Subcutaneous adipose tissue (tissue), 4 donors: ENCODE results near the gene SERPINA1. TPM values are rescaled to one million over a fixed set of nuclear protein-coding genes. Genes with fewer than 3 reads are reported as not detected.

ENCODE experiments used
- CTCF ChIP-seq: fragments of 450-650 bp; IDR thresholded peaks from one replicate; pipeline ENCODE4 v1.5.1; 2016; ENCODE audit warnings: low read depth, mild to moderate bottlenecking, control low read depth, antibody characterized with exemption, moderate library complexity
- total RNA-seq, 4 donors: library from RNA; depleted of rRNA; stranded (reverse); fragments of >200 nt; gene quantifications; one replicate each; pipeline ENCODE4 v1.1.0, GENCODE V29; 2016

Gene SERPINA1
- total RNA-seq, 4 donors from 2014 or later = 2.1 to 10.4 (median 3.7) TPM

- TF ChIP-seq CTCF = no peak
Measured at GRCh38 chr14:94354638-94355185, 33.7 kb downstream of the SERPINA1 start.

GRCh38 chr14:94349276-94349675 lies 39.1 kb downstream of the SERPINA1 start:
- TF ChIP-seq CTCF = no peak

- no peak for TF ChIP-seq CTCF
Measured at GRCh38 chr14:94348836-94349235, 39.6 kb downstream of the SERPINA1 start.

GRCh38 chr14:94346841-94347240 lies 41.6 kb downstream of the SERPINA1 start:
- TF ChIP-seq CTCF = no peak

GRCh38 chr14:94345344-94346064 lies 42.9 kb downstream of the SERPINA1 start:
- no peak for TF ChIP-seq CTCF

- no peak for TF ChIP-seq CTCF
Measured at GRCh38 chr14:94344389-94344788, 44.0 kb downstream of the SERPINA1 start.

- TF ChIP-seq CTCF = no peak
Measured at GRCh38 chr14:94343238-94344005, 45.0 kb downstream of the SERPINA1 start.
